GM12878 (cell line): ENCODE measurements around the gene LYZ. TPM values are rescaled to one million over a fixed set of nuclear protein-coding genes. Genes with fewer than 3 reads are reported as not detected.

Experiments
- ATAC-seq: fragments of 200-7000 bp; cut with Tn5 transposase; 3 replicates; pipeline ENCODE4 v1.9.1; 2020; ENCODE audit warnings: mild to moderate bottlenecking, moderate library complexity
- BruUV-seq: library from RNA; stranded (reverse); fragments of 400-500 nt; replicated peaks from 2 replicates; lab custom pipeline; 2021; lab: Mats Ljungman, UMichigan
- CTCF ChIA-PET: fragments of 300-600 bp; sonication (Branson Sonifier 250); formaldehyde crosslinking; extraction: SDS; loops from one replicate; lab custom pipeline; 2021; ENCODE audit warnings: inconsistent platforms; lab: Yijun Ruan, JAX
- POLR2A ChIA-PET: fragments of 350-600 bp; formaldehyde crosslinking; extraction: SDS; loops from one replicate; lab custom pipeline; 2021; ENCODE audit warnings: inconsistent platforms; lab: Charles Lee
- RAD21 ChIA-PET: fragments of 300-600 bp; sonication (Branson Sonifier 250); formaldehyde crosslinking; loops from one replicate; lab custom pipeline; 2023; ENCODE audit warnings: antibody characterized with exemption; ENCODE audit not compliant: unreplicated experiment; lab: Charles Lee
- SMC1A ChIA-PET: fragments of 300-600 bp; sonication (Branson Sonifier 250); formaldehyde crosslinking; loops from one replicate; lab custom pipeline; 2023; ENCODE audit not compliant: unreplicated experiment, uncharacterized antibody; lab: Charles Lee
- DNase-seq: peaks from one replicate; pipeline ENCODE4 v3.0.0-alpha.2; 2011; ENCODE audit warnings: low read depth, low spot score
- FAIRE-seq: peaks from 3 replicates; lab custom pipeline; 2011; peaks lifted over from hg19 to GRCh38; lab: Jason Lieb, UNC
- H2AFZ ChIP-seq: 2 replicates; pipeline ENCODE4 v1.6.0; 2011; ENCODE audit warnings: low read depth, low read length, control low read depth; ENCODE audit not compliant: control insufficient read depth
- H3K27ac ChIP-seq: 2 replicates; pipeline ENCODE4 v1.5.1; 2011; ENCODE audit warnings: control low read depth; ENCODE audit not compliant: control insufficient read depth, insufficient read depth
- H3K27me3 ChIP-seq, 2 experiments: replicated peaks in 1 of 2; 2 replicates each; pipeline versions ENCODE4 v1.6.0 to v1.6.1; 2011; ENCODE audit warnings: low read length in 1 of 2; ENCODE audit not compliant: control insufficient read depth in 2 of 2, insufficient read depth in 2 of 2
- H3K36me3 ChIP-seq, 2 experiments: 2 replicates each; pipeline ENCODE4 v1.5.1; 2011; ENCODE audit warnings: low read length in 1 of 2; ENCODE audit not compliant: control insufficient read depth in 2 of 2, insufficient read depth in 2 of 2
- H3K4me1 ChIP-seq: 2 replicates; pipeline ENCODE4 v1.6.1; 2011; ENCODE audit warnings: mild to moderate bottlenecking, low read length, moderate library complexity, mixed read lengths; ENCODE audit not compliant: control insufficient read depth, insufficient read depth
- H3K4me2 ChIP-seq: 2 replicates; pipeline ENCODE4 v1.6.0; 2011; ENCODE audit warnings: control low read depth; ENCODE audit not compliant: control insufficient read depth, insufficient read depth
- H3K4me3 ChIP-seq: fragments of 200-600 bp; sonication (generic); 2 replicates; pipeline ENCODE4 v1.5.1; 2016
- H3K79me2 ChIP-seq: 2 replicates; pipeline ENCODE4 v1.6.0; 2011; ENCODE audit warnings: low read length; ENCODE audit not compliant: control insufficient read depth, insufficient read depth
- H3K9ac ChIP-seq: 2 replicates; pipeline ENCODE4 v1.8.0; 2011; ENCODE audit warnings: low read length, control low read depth, mixed read lengths; ENCODE audit not compliant: control insufficient read depth, insufficient read depth
- H3K9me3 ChIP-seq: replicated peaks from 3 replicates; pipeline ENCODE4 v1.5.1; 2011; ENCODE audit warnings: mild to moderate bottlenecking, low read length; ENCODE audit not compliant: control insufficient read depth, insufficient read depth
- H4K20me1 ChIP-seq: 2 replicates; pipeline ENCODE4 v1.6.0; 2011; ENCODE audit not compliant: control insufficient read depth, insufficient read depth
- HDAC2 ChIP-seq: fragments of 200-600 bp; sonication (generic); IDR thresholded peaks from 2 replicates; pipeline ENCODE4 v1.6.1; 2017
- HDAC6 ChIP-seq: fragments of 200-600 bp; sonication (generic); IDR thresholded peaks from one replicate; pipeline ENCODE4 v1.8.0; 2017; ENCODE audit warnings: antibody characterized with exemption; ENCODE audit not compliant: unreplicated experiment
- POU2F2 ChIP-seq: IDR thresholded peaks from 3 replicates; pipeline ENCODE4 v1.6.1; 2011; ENCODE audit warnings: low read depth, mild to moderate bottlenecking, low read length, borderline replicate concordance
- SREBF1 ChIP-seq: IDR thresholded peaks from 2 replicates; pipeline ENCODE4 v1.6.1; 2012; ENCODE audit warnings: mild to moderate bottlenecking, low read length
- YBX1 ChIP-seq: fragments of 450-650 bp; IDR thresholded peaks from 2 replicates; pipeline ENCODE4 v1.6.1; 2016; ENCODE audit warnings: antibody characterized with exemption
- ZNF217 ChIP-seq: fragments of 450-650 bp; IDR thresholded peaks from 2 replicates; pipeline ENCODE4 v1.6.1; 2017; ENCODE audit warnings: antibody characterized with exemption, mild to moderate bottlenecking
- WGBS: methylation state at CpG from one replicate; pipeline ENCODE4 v1.1.6; 2016; ENCODE audit warnings: low lambda C conversion rate; ENCODE audit not compliant: insufficient replicate concordance, insufficient coverage; ENCODE audit errors: missing lambda C conversion rate; 5-methylcytosine and 5-hydroxymethylcytosine counted together
- in situ Hi-C: fragments of 300-500 bp; cut with MboI; formaldehyde crosslinking; loops from 9 replicates; pipeline ENCODE4 v1.14.3; 2018; ENCODE audit warnings: mixed read lengths
- intact Hi-C: fragments of 100-400 bp; cut with micrococcal nuclease; formaldehyde crosslinking; loops from one replicate; pipeline ENCODE4 v1.14.2; 2022; ENCODE audit not compliant: unreplicated experiment
- polyA plus RNA-seq, 11 experiments: library from polyadenylated mRNA; depleted of rRNA in 4 of 11; unstranded in 6 of 11; stranded (reverse) in 5 of 11; fragments of >200 nt; fragmentation: Nextera tagmentation in 4 of 11; fragmentation: Illumina TruSeq in 1 of 11; extraction: Ambion mirVana in 4 of 11; extraction: Trizol in 1 of 11; gene quantifications; 1 replicate in 1 of 11; 2 replicates in 10 of 11; pipeline versions ENCODE4 v1.2.1 to v1.2.3, GENCODE V29; 2011 to 2016; ENCODE audit warnings: inconsistent platforms in 2 of 11, missing spikeins in 2 of 11, low read depth in 1 of 11
- small RNA-seq: library from RNA; depleted of rRNA; stranded (forward); fragments of <200 nt; gene quantifications from one replicate; pipeline ENCODE3, GENCODE V24; 2014
- total RNA-seq, 4 experiments: library from RNA; depleted of rRNA in 3 of 4; stranded (reverse); fragments of >200 nt in 3 of 4; fragmentation: Illumina TruSeq in 1 of 4; extraction: Trizol in 1 of 4; gene quantifications; 2 replicates each; pipeline versions ENCODE4 v1.2.1 to v1.2.3, GENCODE V29; 2013 to 2021
- TF ChIP-seq, protein P1 (sequence below): fragments of 450-650 bp; formaldehyde crosslinking; IDR thresholded peaks from 2 replicates; pipeline ENCODE4 v1.4.0; 2020; ENCODE audit warnings: mild to moderate bottlenecking, moderate library complexity

The LYZ gene
- total and polyA plus RNA-seq, 10 of the 15 experiments (the other 5 are each of a cell fraction or from before 2014, with no cell fraction given) = 1.9 TPM; not detected in 9

DNA sequence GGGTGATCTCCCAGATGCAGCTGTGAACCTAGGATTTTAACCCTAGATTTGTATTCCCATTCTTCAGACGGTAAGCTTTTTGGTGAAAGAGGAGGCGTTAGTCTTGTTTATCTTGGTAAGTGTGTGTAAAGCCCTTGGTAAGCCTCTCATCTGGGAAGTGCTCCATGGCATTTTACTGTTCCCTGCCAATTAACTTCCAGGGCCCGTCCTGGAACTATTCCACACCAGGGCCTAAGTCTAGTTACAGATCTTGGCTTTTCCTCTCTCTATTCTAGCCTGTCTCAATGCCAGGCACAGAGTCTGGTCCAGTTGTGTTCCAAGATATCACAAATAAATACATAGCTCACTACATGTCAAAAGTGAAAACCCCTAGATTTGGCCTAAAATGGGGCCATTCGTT is 53.8 kb downstream of the LYZ start:
- intact Hi-C loops (no loop called here), in situ Hi-C loops (no loop called here)
- no peaks in the 10 kb centered on the region for H3K27me3 ChIP-seq
- ChIA-PET SMC1A (interaction anchor here (1.2 kb wide), 1 partner anchor 12 kb away, joined by 4 read pairs; no protein-coding TSS in a partner anchor), POLR2A (interaction anchor here (0.7 kb wide), 1 partner anchor 875 kb away, joined by 3 read pairs; no protein-coding TSS in a partner anchor), CTCF (interaction anchor here (1.4 to 1.5 kb wide), 2 partner anchors 8 to 169 kb away, joined by 3 to 4 read pairs; no protein-coding TSS in a partner anchor), RAD21 (no interaction called here)
- no peak overlapping the region for H3K4me3 ChIP-seq
- no peaks in the 10 kb centered on the region for H3K36me3 ChIP-seq
- BruUV-seq = no TSS peak
- ATAC-seq = no peak
- TF ChIP-seq HDAC2 (no peak), ZNF217 (no peak), YBX1 (no peak), POU2F2 (no peak), SREBF1 (no peak), HDAC6 (no peak)
- TF ChIP-seq, protein P1, sequence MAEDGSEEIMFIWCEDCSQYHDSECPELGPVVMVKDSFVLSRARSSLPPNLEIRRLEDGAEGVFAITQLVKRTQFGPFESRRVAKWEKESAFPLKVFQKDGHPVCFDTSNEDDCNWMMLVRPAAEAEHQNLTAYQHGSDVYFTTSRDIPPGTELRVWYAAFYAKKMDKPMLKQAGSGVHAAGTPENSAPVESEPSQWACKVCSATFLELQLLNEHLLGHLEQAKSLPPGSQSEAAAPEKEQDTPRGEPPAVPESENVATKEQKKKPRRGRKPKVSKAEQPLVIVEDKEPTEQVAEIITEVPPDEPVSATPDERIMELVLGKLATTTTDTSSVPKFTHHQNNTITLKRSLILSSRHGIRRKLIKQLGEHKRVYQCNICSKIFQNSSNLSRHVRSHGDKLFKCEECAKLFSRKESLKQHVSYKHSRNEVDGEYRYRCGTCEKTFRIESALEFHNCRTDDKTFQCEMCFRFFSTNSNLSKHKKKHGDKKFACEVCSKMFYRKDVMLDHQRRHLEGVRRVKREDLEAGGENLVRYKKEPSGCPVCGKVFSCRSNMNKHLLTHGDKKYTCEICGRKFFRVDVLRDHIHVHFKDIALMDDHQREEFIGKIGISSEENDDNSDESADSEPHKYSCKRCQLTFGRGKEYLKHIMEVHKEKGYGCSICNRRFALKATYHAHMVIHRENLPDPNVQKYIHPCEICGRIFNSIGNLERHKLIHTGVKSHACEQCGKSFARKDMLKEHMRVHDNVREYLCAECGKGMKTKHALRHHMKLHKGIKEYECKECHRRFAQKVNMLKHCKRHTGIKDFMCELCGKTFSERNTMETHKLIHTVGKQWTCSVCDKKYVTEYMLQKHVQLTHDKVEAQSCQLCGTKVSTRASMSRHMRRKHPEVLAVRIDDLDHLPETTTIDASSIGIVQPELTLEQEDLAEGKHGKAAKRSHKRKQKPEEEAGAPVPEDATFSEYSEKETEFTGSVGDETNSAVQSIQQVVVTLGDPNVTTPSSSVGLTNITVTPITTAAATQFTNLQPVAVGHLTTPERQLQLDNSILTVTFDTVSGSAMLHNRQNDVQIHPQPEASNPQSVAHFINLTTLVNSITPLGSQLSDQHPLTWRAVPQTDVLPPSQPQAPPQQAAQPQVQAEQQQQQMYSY = no peak
- H4K20me1 ChIP-seq = no peaks in the 10 kb centered on the region
- no peak overlapping the region for H2AFZ ChIP-seq
- FAIRE-seq = no peak
- DNase-seq = no peak
- no peaks in the 10 kb centered on the region for H3K79me2 ChIP-seq
- no peak overlapping the region for H3K4me2 ChIP-seq
- H3K27ac ChIP-seq = no peak overlapping the region
- WGBS = 95% methylated on average over 4 of the region's 4 CpGs
- H3K4me1 ChIP-seq = no peaks in the 10 kb centered on the region
- no peak overlapping the region for H3K9ac ChIP-seq
- H3K9me3 ChIP-seq = no peaks in the 10 kb centered on the region; the same call in none of the 3 replicates

Small RNAs within 50 kb of the gene (small RNA-seq; reads per million reads assigned to genes)
- not detected for gene RN7SL804P

Other genes with a start within 250 kb of the LYZ start
- 40.9 and 44.8 TPM in 2 replicates for gene CPSF6, start 108.8 kb upstream of the LYZ start, total RNA-seq (2014; rRNA removed)
- 71.1 and 75.7 TPM in 2 replicates for gene CPSF6, start 108.8 kb upstream of the LYZ start, total RNA-seq (2014; rRNA removed; fragmentation: Illumina TruSeq; extraction: Trizol)
- gene CPSF6, start 108.8 kb upstream of the LYZ start, total RNA-seq (2021) = 100 and 103 TPM in 2 replicates
- 72.7 and 82.5 TPM in 2 replicates for gene CPSF6, start 108.8 kb upstream of the LYZ start, polyA plus RNA-seq (2011; rRNA removed)
- gene CPSF6, start 108.8 kb upstream of the LYZ start, polyA plus RNA-seq (2014; fragmentation: Illumina TruSeq; extraction: Trizol) = 65.0 and 71.3 TPM in 2 replicates
- 10 to 100 TPM; 45.9 to 49.2 TPM for gene CPSF6, start 108.8 kb upstream of the LYZ start, polyA plus RNA-seq (2014; fragmentation: Nextera tagmentation; extraction: Ambion mirVana)
- 118 and 132 TPM in 2 replicates for gene CPSF6, start 108.8 kb upstream of the LYZ start, polyA plus RNA-seq (2014; rRNA removed)
- 100 to 1,000 TPM; 145 to 150 TPM for gene CPSF6, start 108.8 kb upstream of the LYZ start, polyA plus RNA-seq (2016; fragmentation: Nextera tagmentation; extraction: Ambion mirVana)
- gene YEATS4, start 11.4 kb downstream of the LYZ start, total RNA-seq (2014; rRNA removed) = 24.3 and 31.7 TPM in 2 replicates
- 34.9 and 37.7 TPM in 2 replicates for gene YEATS4, start 11.4 kb downstream of the LYZ start, total RNA-seq (2014; rRNA removed; fragmentation: Illumina TruSeq; extraction: Trizol)
- 23.5 and 27.2 TPM in 2 replicates for gene YEATS4, start 11.4 kb downstream of the LYZ start, total RNA-seq (2021)
- gene YEATS4, start 11.4 kb downstream of the LYZ start, polyA plus RNA-seq (2011; rRNA removed) = 35.8 and 65.6 TPM in 2 replicates
- 37.4 and 48.8 TPM in 2 replicates for gene YEATS4, start 11.4 kb downstream of the LYZ start, polyA plus RNA-seq (2014; fragmentation: Illumina TruSeq; extraction: Trizol)
- gene YEATS4, start 11.4 kb downstream of the LYZ start, polyA plus RNA-seq (2014; fragmentation: Nextera tagmentation; extraction: Ambion mirVana) = 10 to 100 TPM; 23.8 to 36.2 TPM
- gene YEATS4, start 11.4 kb downstream of the LYZ start, polyA plus RNA-seq (2014; rRNA removed) = 42.0 and 45.4 TPM in 2 replicates
- gene YEATS4, start 11.4 kb downstream of the LYZ start, polyA plus RNA-seq (2016; fragmentation: Nextera tagmentation; extraction: Ambion mirVana) = 10 to 100 TPM; 40.7 to 42.4 TPM
- 10.8 and 12.6 TPM in 2 replicates for gene FRS2, start 122.0 kb downstream of the LYZ start, total RNA-seq (2014; rRNA removed)
- 7.0 TPM in 2 replicates for gene FRS2, start 122.0 kb downstream of the LYZ start, total RNA-seq (2014; rRNA removed; fragmentation: Illumina TruSeq; extraction: Trizol)
- 8.9 and 9.1 TPM in 2 replicates for gene FRS2, start 122.0 kb downstream of the LYZ start, total RNA-seq (2021)
- gene FRS2, start 122.0 kb downstream of the LYZ start, polyA plus RNA-seq (2011; rRNA removed) = 13.1 and 18.6 TPM in 2 replicates
- 6.3 and 8.3 TPM in 2 replicates for gene FRS2, start 122.0 kb downstream of the LYZ start, polyA plus RNA-seq (2014; fragmentation: Illumina TruSeq; extraction: Trizol)
- 1 to 10 TPM; 1.1 TPM for gene FRS2, start 122.0 kb downstream of the LYZ start, polyA plus RNA-seq (2014; fragmentation: Nextera tagmentation; extraction: Ambion mirVana)
- 4.8 and 4.9 TPM in 2 replicates for gene FRS2, start 122.0 kb downstream of the LYZ start, polyA plus RNA-seq (2014; rRNA removed)
- gene FRS2, start 122.0 kb downstream of the LYZ start, polyA plus RNA-seq (2016; fragmentation: Nextera tagmentation; extraction: Ambion mirVana) = 1 to 10 TPM; 3.4 to 5.4 TPM
- gene CCT2, start 237.1 kb downstream of the LYZ start, total RNA-seq (2014; rRNA removed) = 248 and 280 TPM in 2 replicates
- gene CCT2, start 237.1 kb downstream of the LYZ start, total RNA-seq (2014; rRNA removed; fragmentation: Illumina TruSeq; extraction: Trizol) = 319 and 342 TPM in 2 replicates
- gene CCT2, start 237.1 kb downstream of the LYZ start, total RNA-seq (2021) = 261 and 277 TPM in 2 replicates
- 400 and 468 TPM in 2 replicates for gene CCT2, start 237.1 kb downstream of the LYZ start, polyA plus RNA-seq (2011; rRNA removed)
- 295 and 420 TPM in 2 replicates for gene CCT2, start 237.1 kb downstream of the LYZ start, polyA plus RNA-seq (2014; fragmentation: Illumina TruSeq; extraction: Trizol)
- gene CCT2, start 237.1 kb downstream of the LYZ start, polyA plus RNA-seq (2014; fragmentation: Nextera tagmentation; extraction: Ambion mirVana) = 100 to 1,000 TPM; 355 to 374 TPM
- 214 and 242 TPM in 2 replicates for gene CCT2, start 237.1 kb downstream of the LYZ start, polyA plus RNA-seq (2014; rRNA removed)
- gene CCT2, start 237.1 kb downstream of the LYZ start, polyA plus RNA-seq (2016; fragmentation: Nextera tagmentation; extraction: Ambion mirVana) = 100 to 1,000 TPM; 417 to 418 TPM